ENCODE data around the gene PTAFR. TPM values are rescaled to one million over a fixed set of nuclear protein-coding genes. Genes with fewer than 3 reads are reported as not detected.

PTAFR gene
- total and polyA plus RNA-seq, 12 donors: 0.72 to 11.7 (median 6.4) TPM

DNA sequence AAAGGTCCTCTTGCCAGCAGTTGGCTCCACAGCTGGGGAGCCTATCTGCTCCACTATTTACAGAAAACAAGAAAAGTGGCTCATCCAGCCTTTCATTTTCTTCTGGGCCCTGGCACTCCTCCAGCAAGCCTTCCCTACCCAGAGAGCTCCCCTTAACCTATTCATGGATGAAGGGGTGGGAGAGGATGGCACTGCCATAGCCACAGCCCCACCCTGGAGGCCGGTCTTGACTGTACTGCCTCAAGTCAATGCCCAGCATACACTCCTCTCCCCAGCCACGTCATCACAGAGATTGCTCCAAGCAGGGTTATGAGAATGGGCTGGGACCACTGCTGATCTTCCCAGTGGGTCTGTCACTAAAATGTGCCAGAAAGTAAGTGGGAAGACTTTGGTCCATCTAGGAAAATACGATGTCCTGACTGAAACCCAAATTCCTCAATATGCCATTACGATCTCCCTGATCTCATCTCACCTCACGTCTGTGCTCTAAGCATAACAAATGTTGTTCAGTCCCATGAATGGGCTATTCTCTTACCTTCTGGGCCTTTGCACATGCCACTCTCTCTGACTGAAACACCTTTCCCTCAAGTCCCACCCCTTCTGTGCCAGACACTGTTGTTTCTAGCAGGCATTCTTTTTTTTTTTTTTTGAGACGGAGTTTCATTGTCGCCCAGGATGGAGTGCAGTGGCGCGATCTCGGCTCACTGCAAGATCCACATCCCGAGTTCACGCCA lies 21.4 kb upstream of the PTAFR start:
- WGBS, 4 donors: 88 to 95% (median 93%) methylated on average over 11 to 12 of the region's 12 CpGs
- Histone ChIP-seq H3K27ac (no peak overlapping the region), H3K36me3 (replicated peaks in 1 of 2) (peaks cover 0 to 41% of the 10 kb centered on the region in 2 donors), H3K27me3 (no peaks in the 10 kb centered on the region), H3K9me3 (replicated peaks in 1 of 3) (no peaks in the 10 kb centered on the region), H3K4me3 (no peak overlapping the region), H3K4me1 (replicated peaks in 1 of 2) (no peaks in the 10 kb centered on the region)
- intact Hi-C loops (cut with DNase I): no loop called here
- TF ChIP-seq, protein P1, sequence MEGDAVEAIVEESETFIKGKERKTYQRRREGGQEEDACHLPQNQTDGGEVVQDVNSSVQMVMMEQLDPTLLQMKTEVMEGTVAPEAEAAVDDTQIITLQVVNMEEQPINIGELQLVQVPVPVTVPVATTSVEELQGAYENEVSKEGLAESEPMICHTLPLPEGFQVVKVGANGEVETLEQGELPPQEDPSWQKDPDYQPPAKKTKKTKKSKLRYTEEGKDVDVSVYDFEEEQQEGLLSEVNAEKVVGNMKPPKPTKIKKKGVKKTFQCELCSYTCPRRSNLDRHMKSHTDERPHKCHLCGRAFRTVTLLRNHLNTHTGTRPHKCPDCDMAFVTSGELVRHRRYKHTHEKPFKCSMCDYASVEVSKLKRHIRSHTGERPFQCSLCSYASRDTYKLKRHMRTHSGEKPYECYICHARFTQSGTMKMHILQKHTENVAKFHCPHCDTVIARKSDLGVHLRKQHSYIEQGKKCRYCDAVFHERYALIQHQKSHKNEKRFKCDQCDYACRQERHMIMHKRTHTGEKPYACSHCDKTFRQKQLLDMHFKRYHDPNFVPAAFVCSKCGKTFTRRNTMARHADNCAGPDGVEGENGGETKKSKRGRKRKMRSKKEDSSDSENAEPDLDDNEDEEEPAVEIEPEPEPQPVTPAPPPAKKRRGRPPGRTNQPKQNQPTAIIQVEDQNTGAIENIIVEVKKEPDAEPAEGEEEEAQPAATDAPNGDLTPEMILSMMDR (IDR thresholded peaks at IDR 0.05): no peak
- no peak for TF ChIP-seq POLR2A (IDR thresholded peaks at IDR 0.05)
- DNase-seq: peak in 1 of 7 donors; percentile 35

DNA sequence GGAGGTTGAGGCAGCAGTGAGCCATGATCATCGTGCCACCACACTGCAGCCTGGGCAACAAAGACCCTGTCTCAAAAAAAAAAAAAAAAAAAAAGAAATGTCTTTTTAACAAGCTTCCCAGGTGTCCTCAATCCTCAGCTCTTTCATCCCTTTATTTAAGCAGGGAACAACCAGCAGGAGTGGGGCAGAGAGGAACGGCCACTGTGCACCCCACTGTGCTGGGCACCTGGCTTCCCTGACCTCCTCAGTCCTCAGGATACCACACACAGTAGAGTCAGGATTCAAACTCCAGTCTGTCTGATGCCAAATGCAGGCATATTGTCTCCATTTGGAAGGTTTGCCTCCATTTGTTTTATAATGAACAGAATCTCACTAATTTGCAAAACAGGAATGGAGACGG lies 19.8 kb upstream of the PTAFR start:
- Histone ChIP-seq H3K4me3 (no peak overlapping the region), H3K4me1 (replicated peaks in 1 of 2) (no peaks in the 10 kb centered on the region), H3K36me3 (replicated peaks in 1 of 2) (peaks cover 0 to 29% of the 10 kb centered on the region in 2 donors), H3K9me3 (replicated peaks in 1 of 3) (no peaks in the 10 kb centered on the region), H3K27ac (no peak overlapping the region), H3K27me3 (no peaks in the 10 kb centered on the region)
- intact Hi-C loops (cut with DNase I): no loop called here
- TF ChIP-seq, protein P1 (IDR thresholded peaks at IDR 0.05): no peak
- no peak for DNase-seq
- 72 to 86% (median 80%) methylated on average over 3 of the region's 3 CpGs for WGBS, 4 donors

DNA sequence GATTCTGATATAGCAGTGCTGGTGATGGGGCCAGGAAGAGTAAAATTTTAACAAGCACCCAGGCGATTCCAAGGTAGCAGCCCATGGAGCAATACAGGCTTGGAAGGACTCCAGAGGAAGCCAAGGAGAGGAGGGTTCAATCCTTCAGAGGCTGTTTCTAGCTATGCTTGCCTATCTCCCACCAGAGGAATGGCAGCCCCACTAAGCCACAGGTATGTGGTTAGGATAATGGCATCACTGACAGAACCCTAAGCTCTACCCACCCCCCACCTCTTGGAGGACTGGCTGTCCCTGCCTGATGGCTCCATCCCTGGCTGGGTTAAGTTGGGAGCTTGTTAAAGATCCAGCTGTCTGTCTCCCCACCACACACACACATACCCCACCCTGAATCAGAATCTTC lies 19.3 kb upstream of the PTAFR start:
- Histone ChIP-seq H3K27me3 (no peaks in the 10 kb centered on the region), H3K27ac (no peak overlapping the region), H3K36me3 (replicated peaks in 1 of 2) (peaks cover 0 to 23% of the 10 kb centered on the region in 2 donors), H3K4me1 (replicated peaks in 1 of 2) (no peaks in the 10 kb centered on the region), H3K9me3 (replicated peaks in 1 of 3) (no peaks in the 10 kb centered on the region), H3K4me3 (no peak overlapping the region)
- TF ChIP-seq, protein P1 (IDR thresholded peaks at IDR 0.05): no peak
- no peak for TF ChIP-seq POLR2A (IDR thresholded peaks at IDR 0.05)
- intact Hi-C loops (cut with DNase I): no loop called here
- DNase-seq: peak in 1 of 7 donors; percentile 24
- 82 to 100% (median 94%) methylated on average over 1 of the region's 1 CpG for WGBS, 4 donors

DNA sequence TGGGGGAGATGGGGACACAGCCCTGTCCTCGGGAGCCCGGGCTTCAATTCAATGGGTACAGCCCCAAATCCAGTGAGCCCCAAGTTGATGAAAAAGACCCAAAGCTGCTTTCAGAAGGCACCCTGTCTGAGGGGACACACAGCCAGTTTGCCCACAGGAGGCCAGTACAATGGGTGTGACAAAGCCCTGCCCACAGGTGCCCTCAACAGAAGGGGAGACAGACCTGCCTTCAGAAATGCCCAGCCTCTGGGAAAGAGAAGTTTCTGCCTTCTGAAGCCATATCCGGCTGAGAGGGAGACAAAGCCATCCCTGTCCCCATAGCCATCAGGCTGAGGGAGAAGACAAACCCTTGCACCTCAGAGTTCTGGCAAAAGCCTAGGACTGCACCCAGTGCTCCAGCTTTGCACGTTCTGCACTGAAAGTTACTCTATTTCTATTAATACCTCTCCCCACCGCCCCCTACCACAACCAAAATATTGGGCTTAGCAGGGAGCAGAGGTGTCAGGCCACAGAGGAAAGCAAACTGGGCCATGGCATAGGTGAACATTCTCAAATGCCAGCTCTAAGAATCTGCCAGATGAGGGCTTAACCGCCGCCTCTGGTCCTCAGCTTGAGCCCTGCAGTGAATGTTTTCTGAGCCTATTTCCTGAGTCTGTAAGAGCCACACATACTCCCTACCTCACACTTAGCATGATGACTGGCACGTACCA lies 18.0 kb upstream of the PTAFR start:
- WGBS, 4 donors: 78 to 85% (median 84%) methylated on average over 5 to 8 of the region's 8 CpGs
- Histone ChIP-seq H3K4me3 (no peak overlapping the region), H3K36me3 (replicated peaks in 1 of 2) (peaks cover 0 to 10% of the 10 kb centered on the region in 2 donors), H3K27me3 (no peaks in the 10 kb centered on the region), H3K4me1 (replicated peaks in 1 of 2) (no peaks in the 10 kb centered on the region), H3K9me3 (replicated peaks in 1 of 3) (no peaks in the 10 kb centered on the region), H3K27ac (no peak overlapping the region)
- TF ChIP-seq, protein P1 (IDR thresholded peaks at IDR 0.05): no peak
- no peak for TF ChIP-seq POLR2A (IDR thresholded peaks at IDR 0.05)
- intact Hi-C loops (cut with DNase I): no loop called here
- DNase-seq: peak in 1 of 7 donors; percentile 20
